Measurements from ENCODE around the gene ANKRD24. TPM values are rescaled to one million over a fixed set of nuclear protein-coding genes. Genes with fewer than 3 reads are reported as not detected.

Gene ANKRD24
- total RNA-seq, 1 experiment from 2014 or later: 2.4 TPM

DNA sequence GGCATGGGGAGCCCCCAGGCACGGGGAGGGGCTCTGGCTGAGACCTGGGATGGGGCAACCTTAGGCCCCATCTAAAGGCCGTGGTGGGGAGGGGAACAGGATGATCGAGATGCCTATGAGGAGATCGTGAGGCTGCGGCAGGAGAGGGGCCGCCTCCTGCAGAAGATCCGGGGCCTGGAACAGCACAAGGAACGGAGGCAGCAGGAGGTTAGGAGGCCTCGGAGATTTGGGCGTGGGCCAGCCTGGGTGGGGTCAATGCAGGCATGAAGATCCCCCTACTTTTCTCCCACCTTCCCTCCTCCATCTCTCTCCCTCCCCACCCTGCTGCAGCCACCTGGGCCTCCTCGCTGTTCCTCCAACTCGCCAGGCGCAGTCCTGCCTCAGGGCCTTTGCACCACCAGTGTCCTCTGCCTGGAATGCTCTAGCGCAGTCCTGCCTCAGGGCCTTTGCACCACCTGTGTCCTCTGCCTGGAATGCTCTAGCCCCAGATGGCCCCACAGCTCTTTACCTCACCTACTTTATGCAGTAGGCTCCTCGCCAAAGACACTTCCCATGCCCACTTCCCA is 27.8 kb downstream of the ANKRD24 start:
- no CpG with 5 or more reads among the region's 15 CpGs for WGBS (ENCODE audit: extremely low coverage, insufficient read length, low lambda C conversion rate)
- H3K4me3 Mint-ChIP-seq: no peak overlapping the region

More for the DNA sequence above, 27.8 kb downstream of the ANKRD24 start:
- H3K23me2 ChIP-seq (ENCODE audit: insufficient read length, low read depth, low read length, poor library complexity, severe bottlenecking): no peaks in the 10 kb centered on the region
- TF ChIP-seq, protein P1, sequence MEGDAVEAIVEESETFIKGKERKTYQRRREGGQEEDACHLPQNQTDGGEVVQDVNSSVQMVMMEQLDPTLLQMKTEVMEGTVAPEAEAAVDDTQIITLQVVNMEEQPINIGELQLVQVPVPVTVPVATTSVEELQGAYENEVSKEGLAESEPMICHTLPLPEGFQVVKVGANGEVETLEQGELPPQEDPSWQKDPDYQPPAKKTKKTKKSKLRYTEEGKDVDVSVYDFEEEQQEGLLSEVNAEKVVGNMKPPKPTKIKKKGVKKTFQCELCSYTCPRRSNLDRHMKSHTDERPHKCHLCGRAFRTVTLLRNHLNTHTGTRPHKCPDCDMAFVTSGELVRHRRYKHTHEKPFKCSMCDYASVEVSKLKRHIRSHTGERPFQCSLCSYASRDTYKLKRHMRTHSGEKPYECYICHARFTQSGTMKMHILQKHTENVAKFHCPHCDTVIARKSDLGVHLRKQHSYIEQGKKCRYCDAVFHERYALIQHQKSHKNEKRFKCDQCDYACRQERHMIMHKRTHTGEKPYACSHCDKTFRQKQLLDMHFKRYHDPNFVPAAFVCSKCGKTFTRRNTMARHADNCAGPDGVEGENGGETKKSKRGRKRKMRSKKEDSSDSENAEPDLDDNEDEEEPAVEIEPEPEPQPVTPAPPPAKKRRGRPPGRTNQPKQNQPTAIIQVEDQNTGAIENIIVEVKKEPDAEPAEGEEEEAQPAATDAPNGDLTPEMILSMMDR (conservative IDR thresholded peaks at IDR 0.05): no peak
- no peaks in the 10 kb centered on the region for H3K9me3 ChIP-seq (ENCODE audit: control insufficient read depth, low read depth, low read length)
- DNase-seq: no peak
- H4K8ac ChIP-seq (replicated peaks; ENCODE audit: insufficient read length, low read depth, low read length): no peak overlapping the region
- Mint-ChIP-seq H3K4me1 (peaks cover 4 to 13% of the 10 kb centered on the region in 2 experiments), H3K36me3 (ENCODE audit: insufficient read depth in 1 of 3, low read depth in 3 of 3) (peaks cover 0 to 2% (median 0%) of the 10 kb centered on the region in 3 experiments; a peak in 2 of 7 replicates), H3K27me3 (ENCODE audit: low read depth) (peaks cover 12% of the 10 kb centered on the region), H3K9me3 (no peaks in the 10 kb centered on the region), H3K27ac (no peak overlapping the region)
- H3K4ac ChIP-seq (ENCODE audit: low read depth, low read length): no peak overlapping the region
- no peak overlapping the region for H2BK15ac ChIP-seq (ENCODE audit: low read depth, low read length)
- no peaks in the 10 kb centered on the region for H4K20me1 ChIP-seq (ENCODE audit: control insufficient read depth, insufficient read depth, insufficient read length)
- no peak overlapping the region for H4K91ac ChIP-seq (ENCODE audit: insufficient read length, low read depth, low read length)
- H3K4me1 ChIP-seq (ENCODE audit: insufficient read depth, low read length): no peaks in the 10 kb centered on the region
- no peak overlapping the region for H2BK120ac ChIP-seq (ENCODE audit: low read depth, low read length, poor library complexity, severe bottlenecking)
- H3K9ac ChIP-seq (ENCODE audit: extremely low read depth, insufficient read length, low read length): no peak overlapping the region
- no peaks in the 10 kb centered on the region for H3K27me3 ChIP-seq (ENCODE audit: insufficient read depth, low read length)
- no peaks in the 10 kb centered on the region for H3K79me1 ChIP-seq (ENCODE audit: insufficient read depth, low read depth, low read length, poor library complexity, severe bottlenecking)
- H4K5ac ChIP-seq (ENCODE audit: insufficient read length, low read depth, low read length): no peak overlapping the region
- H3K4me2 ChIP-seq (ENCODE audit: insufficient read depth, insufficient read length, low read length): no peak overlapping the region
- no peak overlapping the region for H2AFZ ChIP-seq (ENCODE audit: low read length)
- no peak overlapping the region for H2BK20ac ChIP-seq (ENCODE audit: low read depth, low read length, poor library complexity, severe bottlenecking)
- no peak overlapping the region for H3K56ac ChIP-seq (ENCODE audit: insufficient read length, low read depth, low read length)
- H2BK12ac ChIP-seq (ENCODE audit: insufficient read length, low read depth, low read length): no peak overlapping the region
- H2AK5ac ChIP-seq (ENCODE audit: insufficient read length, low read length): no peak overlapping the region
- no peak overlapping the region for H2BK5ac ChIP-seq (ENCODE audit: insufficient read length, low read length)
- H3K23ac ChIP-seq (ENCODE audit: insufficient read length, low read depth, low read length): no peak overlapping the region
- H3T11ph ChIP-seq (ENCODE audit: low read length): no peak overlapping the region
- no peaks in the 10 kb centered on the region for H3K79me2 ChIP-seq (ENCODE audit: insufficient read depth, low read length)
- no peak overlapping the region for H3K14ac ChIP-seq (ENCODE audit: insufficient read depth, low read length)
- H3K27ac ChIP-seq (ENCODE audit: insufficient read length, low read depth, low read length): no peak overlapping the region
- H3K18ac ChIP-seq (ENCODE audit: insufficient read length, low read depth, low read length): no peak overlapping the region

All from H9 (cell line).